NCI-H526 treated with DMSO at 0.1 percent for 48 hours (cell line): ENCODE results near the gene NPIPB2.
"Not testable (repeated sequence)": the region's sequence is repeated elsewhere in the genome, so short reads cannot be mapped to it uniquely, and the experiment has no call there.

Source experiments
- DNase-seq: peaks from one replicate; lab custom pipeline; 2025; lab: John Stamatoyannopoulos, UW

The NPIPB2 gene

DNA sequence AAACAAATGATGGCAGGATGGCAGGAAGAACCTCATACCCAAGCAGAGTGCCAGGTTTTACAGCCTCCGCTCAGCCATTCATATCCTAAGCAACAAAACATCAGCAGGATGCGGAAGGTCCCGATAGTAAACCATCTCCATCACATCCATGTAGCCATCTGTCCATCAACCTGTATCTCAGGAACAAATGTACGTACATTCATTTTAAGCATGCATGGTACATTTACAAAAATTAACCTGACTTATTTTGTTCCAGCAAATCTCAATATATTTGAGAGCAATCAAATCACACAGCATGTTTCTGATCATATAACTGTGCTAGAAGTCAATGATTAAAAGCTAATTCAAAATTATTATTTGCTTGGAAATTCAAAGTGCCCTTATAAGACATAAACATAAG, at the start of gene NPIPB2:
Gene NPIPB2, minus strand, starts transcription at position 101 of the 400 bp plus-strand sequence. Its CDS starts 0 bp downstream, at position 101.
- not testable (repeated sequence) for DNase-seq

DNA sequence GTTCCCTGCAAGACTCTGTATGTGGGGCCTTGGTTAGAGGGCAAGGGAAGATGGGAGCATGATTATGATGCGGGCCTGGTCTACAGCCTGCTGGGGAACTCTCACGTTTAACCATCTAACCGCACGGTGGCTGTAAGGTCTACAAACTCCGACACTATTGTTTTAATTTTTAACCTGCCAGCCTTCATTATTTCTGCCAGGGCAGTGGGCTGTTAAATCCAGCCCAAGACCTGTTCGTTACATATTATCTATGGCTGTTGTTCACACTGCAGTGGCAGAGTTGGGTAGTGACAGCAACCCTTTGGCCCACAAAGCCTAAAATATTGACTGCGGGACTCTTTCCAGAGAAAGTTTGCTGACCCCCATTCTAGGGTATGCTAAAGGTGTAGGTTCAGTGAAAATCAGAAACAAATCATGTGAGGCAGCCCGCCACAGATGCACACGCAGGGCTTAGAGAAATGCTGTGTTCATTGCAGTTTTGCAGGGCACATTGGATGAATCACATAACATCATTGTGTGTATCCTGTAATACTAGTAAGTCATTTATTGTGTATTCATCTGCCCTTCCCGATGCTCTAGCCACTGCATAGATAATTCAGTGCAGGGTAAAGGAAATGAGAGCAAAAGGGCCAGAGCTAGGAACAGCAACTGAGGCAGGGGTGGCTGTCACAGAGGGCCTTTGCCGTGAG, 49.0 kb upstream of the NPIPB2 start:
- no peak for DNase-seq

DNA sequence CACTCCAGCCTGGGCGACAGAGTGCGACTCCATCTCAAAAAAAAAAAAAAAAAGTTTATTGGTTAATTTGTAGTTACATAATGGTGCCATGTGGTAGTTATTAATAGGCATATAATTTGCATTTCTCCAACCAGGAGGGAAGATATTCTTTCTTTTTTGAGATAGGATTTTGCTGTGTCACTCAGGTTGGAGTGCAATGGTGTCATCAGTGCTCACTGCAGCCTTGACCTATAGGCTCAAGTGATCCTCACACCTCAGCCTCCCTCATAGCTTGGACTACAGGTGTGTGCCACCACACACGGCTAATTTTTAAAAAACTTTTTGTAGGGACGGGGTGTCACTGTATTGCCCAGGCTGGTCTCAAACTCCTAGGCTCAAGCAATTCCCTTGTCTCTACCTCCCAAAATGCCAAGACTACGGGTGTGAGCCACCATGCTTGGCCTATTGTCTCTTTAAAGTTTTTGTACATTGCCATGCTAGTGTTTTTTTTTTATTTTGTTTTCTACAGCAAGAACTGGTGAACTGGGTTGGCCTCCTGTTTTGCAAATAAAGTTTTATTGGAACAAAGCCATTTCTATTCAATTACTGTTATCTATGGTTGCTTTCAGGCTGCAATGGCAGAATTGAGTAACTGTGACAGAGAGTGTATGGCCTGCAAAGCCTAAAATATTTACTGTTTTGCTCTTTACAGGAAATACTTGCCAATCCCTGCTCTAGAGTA, 46.6 kb upstream of the NPIPB2 start:
- no peak for DNase-seq

DNA sequence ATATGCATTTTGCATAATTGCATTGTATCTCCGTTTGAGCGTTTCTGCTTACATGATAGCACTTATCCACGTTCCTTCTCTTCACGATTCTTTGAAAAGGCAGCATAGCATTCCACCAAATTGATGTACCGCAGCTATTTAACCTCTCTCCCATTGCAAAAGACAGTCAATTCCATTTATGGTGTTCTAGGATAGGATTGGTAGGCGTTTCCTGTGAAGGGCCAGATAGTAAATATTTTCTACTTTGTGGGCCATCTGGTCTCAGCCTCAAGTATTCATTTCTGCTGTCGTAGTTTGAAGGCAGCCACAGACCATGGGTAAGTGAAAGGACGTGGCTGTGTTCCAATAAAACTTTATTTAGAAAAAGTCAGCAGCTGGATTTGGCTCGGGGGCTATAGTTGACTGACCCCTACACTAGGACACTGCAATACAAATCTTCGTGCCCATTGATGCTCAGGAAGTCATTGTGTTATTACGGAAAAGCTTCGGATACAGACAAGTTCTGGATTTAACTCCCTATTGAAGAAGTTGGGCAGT, 44.7 kb upstream of the NPIPB2 start:
- no peak for DNase-seq

DNA sequence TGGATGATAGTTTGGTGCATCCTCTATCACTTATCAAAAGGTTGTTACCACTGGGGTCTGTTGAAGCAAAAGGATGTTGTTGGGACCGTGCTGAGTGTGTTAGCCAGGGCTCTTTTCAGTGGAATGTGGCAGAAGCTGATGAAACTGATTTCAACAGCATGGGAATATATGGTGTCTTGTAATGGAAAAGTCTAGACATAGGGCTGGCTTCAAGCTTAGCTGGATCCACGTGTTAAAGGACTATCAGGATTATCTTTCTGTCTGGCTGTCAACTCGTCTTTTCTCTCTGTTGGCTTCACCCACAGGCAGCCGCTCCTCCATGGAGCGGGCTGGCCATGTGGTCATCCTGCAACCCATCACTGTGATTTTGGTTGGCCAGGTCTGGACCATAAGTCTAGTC, 43.4 kb upstream of the NPIPB2 start:
- DNase-seq: no peak

DNA sequence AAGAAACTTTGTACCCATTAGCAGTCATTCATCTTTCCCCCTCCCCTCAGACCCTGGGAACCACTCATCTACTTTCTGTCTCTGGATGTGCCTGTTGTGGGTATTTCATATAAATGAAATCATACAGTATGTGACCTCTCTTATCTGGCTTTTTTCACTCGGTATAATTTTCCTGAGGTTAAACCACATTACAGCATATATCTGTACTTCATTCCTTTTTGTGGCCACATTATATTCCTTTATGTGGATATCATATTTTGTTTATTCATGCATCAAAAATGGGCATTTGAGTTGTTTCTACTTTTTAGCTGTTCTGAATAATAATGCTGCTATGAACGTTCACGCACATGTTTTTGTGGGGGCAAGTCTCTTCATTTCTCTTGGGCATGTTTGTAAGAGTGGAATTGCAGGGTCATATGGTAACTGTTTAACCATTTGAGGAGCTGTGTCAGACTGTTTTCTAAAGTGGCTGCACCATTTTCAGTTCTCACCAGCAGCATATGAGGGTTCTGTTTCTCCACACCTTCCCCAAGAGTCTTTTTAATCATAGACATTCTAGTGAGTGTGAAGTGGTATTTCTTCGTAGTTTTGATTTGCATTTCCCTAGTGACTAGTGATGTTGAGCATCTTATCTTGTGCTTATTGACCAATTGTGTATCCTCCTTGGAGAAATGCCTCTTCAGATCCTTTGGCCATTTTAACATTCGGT, 38.4 kb upstream of the NPIPB2 start:
- DNase-seq: no peak

DNA sequence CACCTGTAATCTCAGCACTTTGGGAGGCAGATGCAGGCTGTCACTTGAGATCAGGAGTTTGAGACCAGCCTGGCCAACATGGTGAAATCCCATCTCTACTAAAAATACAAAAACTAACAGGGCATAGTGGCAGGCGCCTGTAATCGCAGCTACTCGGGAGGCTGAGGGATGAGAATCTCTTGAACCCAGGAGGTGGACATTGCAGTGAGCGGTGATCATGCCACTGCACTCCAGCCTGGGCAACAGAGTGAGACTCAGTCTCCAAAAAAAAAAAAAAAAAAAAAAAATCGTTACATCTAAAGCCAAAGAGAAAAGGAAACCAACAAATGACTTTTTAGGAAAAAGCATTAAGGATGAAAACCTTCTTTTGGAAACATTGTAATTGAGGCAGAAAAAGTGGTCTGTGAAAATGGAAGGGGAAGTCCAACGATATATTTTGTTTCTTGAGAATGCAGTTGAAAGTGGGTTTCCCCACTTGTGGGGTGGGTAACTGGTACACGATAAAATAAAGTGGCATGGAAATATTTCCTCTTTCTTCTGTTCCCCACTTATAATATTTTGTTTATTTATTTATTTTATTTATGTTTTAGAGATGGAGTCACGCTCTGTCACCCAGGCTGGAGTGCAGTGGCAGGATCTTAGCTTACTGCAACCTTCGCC, 37.3 kb upstream of the NPIPB2 start:
- DNase-seq: no peak

DNA sequence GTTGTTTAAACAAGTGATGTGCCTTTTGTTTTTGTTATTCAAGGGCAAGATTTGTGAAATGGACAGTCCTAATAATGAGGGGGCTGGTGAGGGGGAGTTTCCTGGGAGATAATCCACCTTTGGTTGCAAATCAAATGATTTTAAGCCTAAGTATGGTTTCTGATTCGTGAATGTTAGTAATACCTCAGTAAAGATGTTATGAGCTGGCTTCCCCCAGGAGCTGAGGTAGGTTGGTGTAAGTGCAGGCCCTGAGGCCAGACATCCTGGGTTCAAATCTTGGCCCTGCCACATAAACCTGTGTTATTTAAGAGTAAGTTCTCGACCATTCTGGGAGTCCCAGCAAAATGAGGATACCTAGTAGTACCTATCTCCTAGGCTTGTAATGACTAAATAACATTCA, 36.2 kb upstream of the NPIPB2 start:
- no peak for DNase-seq

DNA sequence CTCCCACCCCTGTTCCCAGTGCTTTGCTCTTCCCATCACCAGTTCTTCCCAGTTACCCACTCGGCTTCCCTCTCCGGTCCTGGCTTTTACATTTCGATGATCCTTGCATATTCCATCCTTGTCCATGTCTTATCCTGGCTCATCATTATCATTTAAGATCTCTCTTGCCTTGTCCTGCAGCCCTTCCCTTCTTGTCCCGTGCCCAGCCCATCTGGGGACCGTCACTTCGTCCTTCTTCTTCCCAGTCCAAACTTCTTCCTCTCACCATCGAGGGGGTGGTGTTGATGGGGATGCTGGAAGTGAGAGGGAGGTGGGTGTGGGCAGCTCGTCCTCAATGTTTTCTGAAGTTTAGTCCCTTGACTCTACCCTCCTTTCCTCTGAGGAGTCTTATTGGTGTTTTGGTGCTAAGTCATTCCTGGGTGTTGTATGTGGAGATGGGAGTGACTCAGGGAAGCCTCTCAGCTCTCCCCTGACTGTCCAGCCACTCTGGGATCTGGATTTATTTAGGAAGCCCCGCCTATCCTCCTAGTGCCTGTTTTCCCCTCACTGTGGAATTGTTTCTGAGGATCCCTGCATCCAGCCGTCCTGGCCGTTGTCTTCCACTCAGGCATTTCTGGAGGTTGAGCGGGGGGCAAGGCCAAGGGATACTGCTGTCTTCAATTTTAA, 35.7 kb upstream of the NPIPB2 start:
- no peak for DNase-seq

DNA sequence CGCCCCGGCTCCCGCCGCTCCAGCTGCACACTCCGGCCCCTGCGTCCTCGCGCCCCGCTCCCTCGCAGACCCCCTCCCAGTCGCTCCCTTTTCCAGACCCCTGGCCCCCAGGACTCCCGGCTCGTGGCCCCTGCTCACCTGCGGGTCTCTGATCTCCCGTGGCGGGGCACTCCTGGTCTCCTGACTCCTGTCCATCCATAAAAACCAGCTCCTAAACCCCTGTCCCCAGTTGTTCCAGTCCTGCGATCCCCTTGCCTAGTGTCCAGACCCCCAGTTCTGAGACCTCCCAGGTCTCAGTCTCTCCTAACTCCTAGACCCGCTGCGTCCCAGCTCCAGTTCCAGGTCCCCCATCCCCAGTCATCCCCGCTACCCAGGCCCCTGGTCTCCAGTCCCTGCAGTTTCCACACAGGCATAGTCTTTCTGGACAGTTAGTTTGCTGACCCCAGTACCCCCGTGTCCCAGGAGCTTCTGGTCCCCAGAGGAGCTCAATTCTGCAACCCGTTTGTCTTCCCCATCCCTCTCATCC, 35.1 kb upstream of the NPIPB2 start:
- DNase-seq: no peak

DNA sequence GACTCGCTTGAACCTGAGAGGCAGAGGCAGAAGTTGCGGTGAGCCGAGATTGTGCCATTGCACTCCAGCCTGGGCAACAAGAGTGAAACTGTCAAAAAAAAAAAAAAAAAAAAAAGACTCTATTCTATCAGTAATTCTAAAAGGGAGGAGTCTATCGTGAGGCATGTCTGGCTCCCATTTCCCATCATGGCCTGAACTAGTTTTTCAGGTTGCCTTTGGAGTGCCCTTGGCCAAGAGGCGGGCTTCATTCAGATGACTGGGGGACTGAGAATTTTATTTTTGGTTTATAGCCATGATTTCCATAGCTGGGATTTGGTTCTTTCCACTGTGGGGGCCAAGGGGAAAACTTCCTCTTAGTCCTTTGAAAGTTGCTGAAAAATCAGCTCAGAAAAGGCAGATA, 31.2 kb upstream of the NPIPB2 start:
- no peak for DNase-seq

DNA sequence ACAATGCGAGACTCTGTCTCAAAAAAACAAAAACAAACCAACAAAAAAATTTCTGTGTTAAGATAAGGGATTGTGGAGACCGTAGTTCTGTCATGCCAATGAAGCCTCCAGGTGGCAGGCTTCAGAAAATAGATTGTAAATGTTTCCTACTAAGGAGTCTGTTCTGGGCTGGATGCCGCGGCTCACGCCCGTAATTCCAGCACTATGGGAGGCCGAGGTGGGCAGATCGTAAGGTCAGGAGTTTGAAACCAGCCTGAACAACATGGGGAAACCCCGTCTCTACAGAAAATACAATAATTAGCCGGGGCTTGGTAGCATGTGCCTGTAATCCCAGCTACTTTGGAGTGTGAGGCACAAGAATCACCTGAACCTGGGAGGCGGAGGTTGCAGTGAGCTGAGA, 30.3 kb upstream of the NPIPB2 start:
- DNase-seq: no peak

DNA sequence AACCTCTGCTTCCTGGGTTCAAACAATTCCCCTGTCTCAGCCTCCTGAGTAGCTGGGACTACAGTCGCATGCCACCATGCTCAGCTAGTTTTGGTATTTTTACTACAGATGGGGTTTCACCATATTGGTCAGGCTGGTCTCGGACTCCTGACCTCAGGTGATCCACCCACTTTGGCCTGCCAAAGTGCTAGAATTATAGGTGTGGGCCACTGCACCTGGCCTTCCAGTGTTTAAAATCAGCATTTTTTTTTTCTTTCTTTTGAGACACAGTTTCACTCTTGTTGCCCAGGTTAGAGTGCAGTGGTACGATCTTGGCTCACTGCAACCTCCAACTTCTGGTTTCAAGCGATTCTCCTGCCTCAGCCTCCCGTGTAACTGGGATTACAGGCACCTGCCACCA, 28.4 kb upstream of the NPIPB2 start:
- not testable (repeated sequence) for DNase-seq

DNA sequence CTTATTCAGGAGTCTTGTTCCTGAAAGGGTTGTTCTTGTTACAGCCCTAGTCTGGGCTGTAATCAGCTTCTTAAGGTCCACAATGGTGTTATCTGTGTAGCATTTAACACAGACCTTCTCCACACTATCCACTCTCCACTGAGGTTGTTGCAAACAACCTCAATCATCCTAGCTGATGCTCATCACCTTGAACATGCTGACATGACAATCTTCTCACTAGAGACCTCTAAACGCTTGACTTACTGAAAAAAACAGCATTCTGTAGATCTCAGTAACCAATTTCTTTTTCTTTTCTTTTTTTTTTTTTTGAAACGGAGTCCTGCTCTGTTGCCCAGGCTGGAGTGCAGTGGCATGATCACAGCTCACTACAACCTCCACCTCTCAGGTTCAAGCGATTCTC, 26.7 kb upstream of the NPIPB2 start:
- DNase-seq: no peak

DNA sequence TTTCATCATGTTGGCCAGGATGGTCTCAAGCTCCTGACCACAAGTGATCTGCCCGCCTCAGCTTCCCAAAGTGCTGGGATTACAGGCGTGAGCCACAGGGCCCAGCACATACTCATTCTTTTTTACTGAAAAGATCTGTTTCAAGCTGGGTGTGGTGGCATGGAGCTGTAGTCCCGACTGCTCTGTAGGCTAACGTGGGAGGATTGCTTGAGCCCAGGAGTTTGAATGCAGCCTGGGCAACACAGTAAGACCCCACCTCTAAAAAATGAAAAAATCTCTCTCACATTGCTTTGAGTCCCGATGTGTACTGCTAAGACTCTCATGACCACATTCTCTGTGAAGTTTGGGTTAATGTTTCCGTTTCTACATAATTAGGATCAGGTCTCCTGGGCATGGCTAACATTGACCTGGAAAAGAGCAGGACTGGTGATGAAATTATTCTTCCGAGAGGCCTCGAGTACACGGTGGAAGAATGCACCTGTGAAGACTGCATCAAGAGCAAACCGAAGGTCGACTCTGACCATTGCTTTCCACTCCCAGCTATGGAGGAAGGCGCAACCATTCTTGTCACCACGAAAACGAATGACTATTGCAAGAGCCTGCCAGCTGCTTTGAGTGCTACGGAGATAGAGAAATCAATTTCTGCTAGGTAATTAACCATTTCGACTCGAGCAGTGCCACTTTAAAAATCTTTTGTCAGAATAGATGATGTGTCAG, 25.5 kb upstream of the NPIPB2 start:
- no peak for DNase-seq

DNA sequence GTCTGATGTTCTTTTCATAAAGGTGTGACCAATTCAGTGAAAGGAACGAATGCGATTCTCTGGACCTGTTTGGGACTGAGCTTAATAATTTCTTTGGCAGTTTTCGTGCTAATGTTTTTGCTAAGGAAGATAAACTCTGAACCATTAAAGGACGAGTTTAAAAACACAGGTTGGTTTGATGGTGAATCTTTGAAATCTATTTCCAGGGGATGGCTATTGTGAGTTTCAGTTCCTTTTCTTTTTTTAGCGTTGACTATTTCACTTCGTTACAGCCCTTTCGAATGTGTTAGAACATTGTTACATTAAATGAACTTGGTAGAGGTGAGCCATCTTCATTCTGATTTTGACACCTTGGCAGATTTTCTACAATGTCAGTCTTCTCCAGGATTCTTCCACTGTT, 24.3 kb upstream of the NPIPB2 start:
- DNase-seq: no peak

DNA sequence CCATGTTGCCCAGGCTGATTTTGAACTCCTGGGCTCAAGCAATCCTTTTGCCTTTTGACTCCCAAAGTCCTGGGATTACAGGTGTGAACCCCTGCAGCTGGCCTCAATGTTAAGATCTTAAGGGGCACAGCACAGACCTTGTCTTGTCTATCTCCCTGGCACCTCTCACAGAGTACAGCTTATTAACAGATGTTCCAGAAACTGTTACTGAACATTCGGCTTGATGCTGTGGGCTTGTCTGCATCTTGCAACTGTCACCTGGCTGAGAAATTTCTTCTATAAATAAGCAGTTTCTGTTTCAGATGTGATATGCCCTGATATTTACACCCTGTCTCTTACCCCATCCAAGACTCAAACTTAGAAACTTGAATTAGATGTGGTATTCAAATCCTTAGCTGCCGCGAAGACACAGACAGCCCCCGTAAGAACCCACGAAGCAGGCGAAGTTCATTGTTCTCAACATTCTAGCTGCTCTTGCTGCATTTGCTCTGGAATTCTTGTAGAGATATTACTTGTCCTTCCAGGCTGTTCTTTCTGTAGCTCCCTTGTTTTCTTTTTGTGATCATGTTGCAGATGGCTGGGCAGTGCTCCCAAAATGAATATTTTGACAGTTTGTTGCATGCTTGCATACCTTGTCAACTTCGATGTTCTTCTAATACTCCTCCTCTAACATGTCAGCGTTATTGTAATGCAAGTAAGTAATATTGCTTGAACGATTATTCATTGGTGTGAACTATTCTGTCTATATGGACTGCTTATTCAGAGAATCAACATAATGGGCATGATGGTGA, 23.1 kb upstream of the NPIPB2 start, which contains the start of gene TNFRSF17:
Gene TNFRSF17, plus strand, starts transcription at position 450 of the 791 bp plus-strand sequence. Its CDS starts 115 bp downstream, at position 565.
- DNase-seq: no peak

DNA sequence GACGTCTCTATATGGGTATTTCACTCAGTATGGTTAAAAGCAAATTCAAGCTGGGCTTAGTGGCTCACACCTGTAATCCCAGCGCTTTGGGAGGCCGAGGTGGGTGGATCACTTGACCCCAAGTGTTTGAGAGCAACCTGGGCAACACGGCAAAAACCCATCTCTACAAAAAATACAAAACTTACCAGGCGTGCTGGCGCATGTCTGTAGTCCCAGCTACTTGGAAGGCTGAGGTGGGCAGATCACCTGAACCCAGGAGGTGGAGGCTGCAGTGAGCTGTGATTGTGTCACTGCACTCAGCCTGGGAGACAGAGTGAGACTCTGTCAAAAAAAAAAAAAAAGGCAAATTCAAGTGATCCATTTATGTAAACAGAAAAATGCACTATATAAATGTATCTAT, 21.9 kb upstream of the NPIPB2 start:
- DNase-seq: no peak

DNA sequence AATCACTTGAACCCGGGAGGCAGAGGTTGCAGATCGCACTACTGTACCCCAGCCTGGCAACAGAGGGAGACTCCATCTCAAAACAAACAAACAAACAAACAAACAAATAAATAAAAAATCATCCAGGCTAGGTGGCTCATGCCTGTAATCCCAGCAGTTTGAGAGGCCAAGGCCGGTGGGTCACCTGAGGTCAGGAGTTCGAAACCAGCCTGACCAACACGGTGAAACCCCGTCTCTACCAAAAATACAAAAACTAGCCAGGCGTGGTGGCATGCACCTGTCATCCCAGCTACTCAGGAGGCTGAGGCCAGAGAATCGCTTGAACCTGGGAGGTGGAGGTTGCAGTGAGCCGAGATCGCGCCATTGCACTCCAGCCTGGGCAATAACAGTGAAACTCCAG, 21.1 kb upstream of the NPIPB2 start:
- not testable (repeated sequence) for DNase-seq

DNA sequence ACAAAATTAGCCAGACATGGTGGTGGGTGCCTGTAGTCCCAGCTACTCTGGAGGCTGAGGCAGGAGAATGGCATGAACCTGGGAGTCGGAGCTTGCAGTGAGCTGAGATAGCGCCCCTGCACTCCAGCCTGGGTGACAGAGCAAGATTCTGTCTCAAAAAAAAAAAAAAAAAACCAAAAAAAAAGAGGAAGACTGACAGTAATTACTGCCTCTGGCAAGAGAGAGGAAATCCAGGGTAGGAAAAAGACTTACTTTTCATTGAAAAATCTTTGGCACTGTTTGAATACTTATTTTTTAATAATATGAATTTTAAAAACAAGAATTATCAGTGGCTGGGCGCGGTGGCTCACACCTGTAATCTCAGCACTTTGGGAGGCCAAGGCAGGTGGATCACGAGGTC, 20.6 kb upstream of the NPIPB2 start:
- not testable (repeated sequence) for DNase-seq
